Non-pigmented ciliary epithelial cell (primary cell): ENCODE measurements around the gene GTF3C1.

Experiments
- DNase-seq: peaks from one replicate; pipeline ENCODE4 v3.0.0-alpha.2; 2010; ENCODE audit warnings: low read depth

The GTF3C1 gene

DNA sequence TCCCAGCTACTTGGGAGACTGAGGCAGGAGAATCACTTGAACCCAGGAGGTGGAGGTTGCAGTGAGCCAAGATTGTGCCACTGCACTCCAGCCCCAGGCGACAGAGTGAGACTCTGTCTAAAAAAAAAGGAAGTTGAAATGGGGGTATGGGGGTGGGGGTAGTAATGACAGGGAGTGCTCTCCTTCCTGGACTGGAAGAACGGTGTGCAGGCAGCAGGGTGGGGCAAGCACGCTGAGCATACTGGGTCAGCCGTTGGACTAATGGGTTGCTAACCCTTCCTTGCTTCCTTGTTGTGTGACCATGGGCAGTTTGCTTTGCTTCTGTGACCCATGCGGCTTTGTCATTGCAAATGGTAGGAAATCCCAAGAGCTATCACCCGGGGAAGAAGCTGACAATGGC is 16.7 kb upstream of the GTF3C1 start:
- DNase-seq = no peak

DNA sequence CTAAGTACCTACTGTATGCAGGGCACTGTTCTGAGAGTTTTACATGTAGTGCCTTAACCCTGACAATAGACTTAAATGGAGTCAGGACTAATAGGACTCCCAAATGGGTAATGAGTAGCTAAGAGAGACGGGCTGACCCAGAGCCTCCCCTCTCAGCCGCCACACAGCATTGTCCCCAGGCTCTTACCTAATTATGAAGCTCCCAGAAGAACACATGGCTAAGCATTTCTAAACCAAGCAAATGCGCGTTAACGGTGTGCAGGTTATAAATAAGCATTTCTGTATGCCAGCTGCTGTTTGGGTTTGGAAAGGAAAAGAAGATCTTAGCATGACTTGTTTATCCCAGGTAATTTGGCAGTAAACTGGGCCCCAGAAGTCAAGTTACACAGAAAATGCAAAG is 14.5 kb upstream of the GTF3C1 start:
- no peak for DNase-seq

DNA sequence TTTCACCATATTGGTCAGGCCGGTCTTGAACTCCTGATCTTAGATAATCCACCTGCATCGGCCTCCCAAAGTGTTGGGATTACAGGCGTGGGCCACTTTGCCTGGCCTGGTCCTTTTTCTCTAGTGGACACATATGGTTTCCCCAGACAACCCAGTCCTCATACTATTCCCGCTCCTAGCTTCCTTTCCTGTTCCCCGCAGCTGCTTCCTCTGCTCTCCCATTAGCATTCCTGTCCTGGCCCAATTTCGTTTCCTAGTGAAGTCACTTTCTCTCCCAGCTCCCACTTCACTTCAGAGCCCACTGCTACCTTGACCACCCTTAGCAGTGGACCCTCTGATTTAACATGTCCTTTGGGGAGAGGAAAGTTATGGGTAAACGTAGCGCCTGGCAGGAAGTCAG is 11.5 kb upstream of the GTF3C1 start:
- DNase-seq = no peak

DNA sequence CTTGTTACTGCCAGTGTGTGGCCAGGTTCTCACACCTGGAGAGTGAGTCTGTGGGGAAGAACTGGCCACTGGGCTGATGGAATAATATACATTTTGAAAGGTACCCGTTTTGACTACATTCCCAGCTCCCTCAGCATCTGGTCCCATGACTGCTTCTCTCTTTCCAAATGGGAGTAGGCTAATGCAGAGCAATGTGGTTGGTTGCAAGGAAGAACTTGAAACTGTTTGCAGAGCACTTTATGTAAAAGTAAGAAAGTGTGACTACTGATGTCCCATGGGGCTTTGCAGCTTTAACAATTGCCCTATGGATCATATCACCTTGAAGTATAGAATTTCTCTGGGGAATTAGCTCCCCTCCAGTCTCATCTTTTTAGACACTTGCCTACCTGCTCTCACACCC is 9.2 kb upstream of the GTF3C1 start:
- no peak for DNase-seq

DNA sequence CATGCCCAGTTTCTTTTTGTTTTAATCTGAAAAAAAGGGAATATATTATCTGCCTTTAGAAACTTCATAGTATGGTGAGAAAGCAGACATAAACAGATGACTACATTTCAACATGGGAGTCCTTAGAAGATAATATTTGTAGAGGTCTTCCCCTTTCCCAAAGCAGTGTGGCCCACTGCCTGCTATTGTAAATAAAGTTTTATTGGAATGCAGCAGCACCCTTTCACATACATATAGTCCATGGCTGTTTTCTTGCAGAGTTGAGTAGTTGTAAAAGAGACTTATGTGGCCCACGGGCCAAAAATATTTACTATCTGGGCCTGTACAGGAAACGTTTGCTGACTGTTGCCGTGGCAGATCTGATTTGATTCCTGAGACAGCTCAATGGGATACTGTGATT is 8.7 kb upstream of the GTF3C1 start:
- no peak for DNase-seq

DNA sequence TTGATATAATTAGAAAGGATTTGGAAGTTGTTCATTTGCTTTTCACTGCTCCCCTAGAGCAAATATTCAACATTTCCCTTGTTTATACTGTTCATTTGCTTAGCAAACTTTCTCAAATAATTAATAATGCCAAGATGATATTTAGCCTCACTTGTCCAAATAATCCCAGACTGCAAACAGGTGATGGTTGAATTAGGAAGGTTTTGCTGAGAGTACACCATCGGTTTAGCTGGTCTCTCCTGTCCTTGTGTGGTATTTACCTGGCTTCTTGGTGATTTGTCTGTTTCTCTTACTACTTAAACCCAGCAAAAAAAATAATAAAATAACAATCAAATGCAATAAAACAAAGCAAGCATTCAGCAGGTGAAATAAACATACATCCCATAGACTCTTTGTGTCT is 6.8 kb upstream of the GTF3C1 start:
- no peak for DNase-seq

DNA sequence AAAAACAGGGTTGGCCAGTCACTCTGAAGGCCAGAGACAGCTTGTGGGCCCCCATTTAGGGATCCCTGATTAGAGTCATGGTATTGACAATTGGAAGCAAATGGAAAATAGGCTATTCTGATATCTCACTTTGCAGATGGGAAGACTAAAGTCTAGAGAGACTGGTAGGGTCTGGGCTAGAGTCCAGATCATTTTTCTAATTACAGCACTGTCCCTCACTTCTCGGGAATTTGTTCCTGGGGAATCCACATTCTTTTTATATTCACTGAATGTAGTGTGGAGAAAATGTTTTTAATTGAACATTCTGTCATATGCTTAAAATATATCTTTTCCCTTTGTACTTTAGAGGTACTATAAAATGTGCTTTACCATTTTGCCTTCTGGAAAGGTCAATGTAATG is 1.3 kb upstream of the GTF3C1 start:
- DNase-seq = no peak

DNA sequence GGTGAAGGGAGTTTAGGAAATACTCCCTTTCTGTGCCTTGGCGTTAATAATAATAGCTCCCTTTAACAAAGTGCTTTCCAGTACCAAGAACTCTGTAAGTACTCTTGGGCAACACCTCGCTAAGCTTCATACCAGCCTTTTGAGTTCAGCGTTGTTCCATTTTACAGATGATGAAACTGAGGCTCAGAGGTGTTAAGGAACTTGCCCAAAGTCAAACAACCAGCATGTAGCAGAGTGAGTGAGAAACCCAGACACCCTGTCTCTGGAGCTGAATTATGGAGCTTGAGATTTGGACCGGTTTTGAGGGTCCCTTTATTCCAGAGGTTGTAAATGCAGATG is 838 bp upstream of the GTF3C1 start:
- DNase-seq = no peak

DNA sequence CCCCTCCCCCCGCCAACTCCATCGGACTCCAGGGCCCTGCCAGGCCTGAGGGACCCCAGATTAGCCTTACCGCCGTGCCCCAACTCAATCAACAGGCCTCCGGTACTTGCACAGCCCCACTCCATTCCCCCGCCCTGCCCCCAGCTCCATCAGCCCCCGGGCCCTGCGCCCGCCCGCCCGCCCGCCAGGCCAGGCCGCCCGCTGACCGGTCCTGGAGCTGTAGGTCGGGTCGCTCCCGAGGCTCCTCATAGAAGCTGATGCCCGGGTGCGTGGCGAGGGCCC is 308 bp downstream of the GTF3C1 start:
- no peak for DNase-seq

DNA sequence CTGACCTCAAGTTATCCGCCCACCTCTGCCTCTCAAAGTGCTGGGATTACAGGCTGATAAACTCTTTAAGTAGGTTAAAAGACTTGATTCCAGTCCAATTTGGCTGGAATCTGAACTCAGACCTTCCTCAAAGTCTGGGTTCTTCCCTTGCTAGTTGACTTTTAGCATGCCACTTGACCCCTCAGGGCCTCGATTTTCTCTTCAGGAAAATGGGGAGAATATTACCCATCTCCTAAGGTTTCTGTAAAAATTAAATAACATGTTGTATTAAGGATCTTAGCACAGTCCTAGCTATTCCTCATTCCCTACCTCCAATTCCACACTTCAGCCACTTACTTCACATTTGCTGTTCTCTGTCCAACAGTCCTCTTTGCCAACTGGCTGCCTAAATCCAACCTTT is 1.9 kb downstream of the GTF3C1 start:
- no peak for DNase-seq

DNA sequence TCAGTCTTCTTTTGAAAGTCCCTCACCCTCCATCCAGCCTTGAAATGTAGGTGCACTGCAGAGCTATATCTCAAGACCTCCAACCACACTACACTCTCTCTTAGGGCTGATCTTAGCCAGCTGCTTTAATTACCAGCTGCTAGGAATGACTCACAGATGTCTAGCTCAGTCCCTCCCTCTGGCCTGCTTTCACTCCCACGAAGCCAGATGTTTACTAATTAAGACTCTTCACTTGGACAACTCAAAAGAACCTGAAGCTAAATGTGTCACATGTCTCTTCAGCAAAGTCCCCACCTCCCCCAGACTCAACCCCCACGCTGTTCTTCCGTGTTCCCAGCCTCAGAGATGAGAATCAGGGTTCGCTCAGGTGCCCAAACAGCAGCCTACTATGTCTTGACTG is 2.6 kb downstream of the GTF3C1 start:
- DNase-seq = peak; percentile 49

DNA sequence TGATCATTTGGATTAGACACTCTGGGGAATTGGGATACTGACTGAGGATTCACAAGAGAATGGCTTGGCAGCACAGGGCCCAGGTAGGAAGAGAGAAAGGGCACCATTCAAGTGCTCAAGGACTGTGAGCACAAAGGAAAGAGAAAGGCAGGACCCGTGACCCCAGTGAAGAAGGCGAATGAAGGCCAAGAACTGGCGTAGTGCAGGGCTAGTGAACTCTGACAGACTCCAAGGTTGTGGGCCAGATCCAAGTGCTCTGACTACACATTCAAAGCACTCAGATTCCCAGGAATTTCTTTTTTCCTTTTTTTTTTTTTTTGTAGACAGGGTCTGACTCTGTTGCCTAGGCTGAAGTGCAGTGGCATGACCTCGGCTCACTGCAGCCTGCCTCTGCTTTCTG is 5.0 kb downstream of the GTF3C1 start:
- DNase-seq = no peak

DNA sequence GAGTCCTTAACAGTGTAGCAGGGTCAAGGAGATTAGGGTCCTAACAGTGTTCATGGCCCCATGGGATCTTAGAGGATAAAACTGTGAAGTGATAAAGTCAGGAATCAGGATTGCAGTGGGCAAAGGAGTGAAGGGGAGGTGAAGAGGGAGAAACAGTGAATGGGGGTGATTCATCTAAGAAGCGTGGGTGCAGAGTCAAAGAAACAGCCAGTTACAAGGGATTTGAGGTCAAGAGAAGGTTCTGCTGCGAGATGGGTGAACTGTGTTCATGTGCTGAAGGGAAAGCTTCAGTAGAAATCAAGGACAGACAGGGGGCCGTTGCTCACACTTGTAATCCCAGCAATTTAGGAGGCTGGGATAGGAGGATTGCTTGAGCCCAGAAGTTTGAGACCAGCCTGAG is 5.9 kb downstream of the GTF3C1 start:
- no peak for DNase-seq

DNA sequence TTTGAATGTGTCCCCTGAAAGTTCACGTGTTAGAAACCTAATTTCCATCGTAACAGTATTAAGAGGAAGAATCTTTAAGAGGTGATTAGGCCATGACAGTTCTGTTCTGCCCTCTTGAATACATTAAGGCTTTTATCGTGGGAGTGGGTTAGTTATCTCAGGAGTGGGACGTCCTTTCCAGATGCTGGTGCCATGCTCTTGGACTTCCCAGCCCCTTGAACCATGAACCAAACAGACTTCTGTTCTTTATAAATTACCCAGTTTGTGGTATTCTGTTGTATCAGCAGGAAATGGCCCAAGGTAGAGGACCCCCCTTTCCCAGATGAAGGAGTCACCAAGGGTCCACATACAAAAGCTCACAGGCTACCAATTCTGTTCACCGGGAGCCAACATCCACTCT is 10.1 kb downstream of the GTF3C1 start:
- no peak for DNase-seq

DNA sequence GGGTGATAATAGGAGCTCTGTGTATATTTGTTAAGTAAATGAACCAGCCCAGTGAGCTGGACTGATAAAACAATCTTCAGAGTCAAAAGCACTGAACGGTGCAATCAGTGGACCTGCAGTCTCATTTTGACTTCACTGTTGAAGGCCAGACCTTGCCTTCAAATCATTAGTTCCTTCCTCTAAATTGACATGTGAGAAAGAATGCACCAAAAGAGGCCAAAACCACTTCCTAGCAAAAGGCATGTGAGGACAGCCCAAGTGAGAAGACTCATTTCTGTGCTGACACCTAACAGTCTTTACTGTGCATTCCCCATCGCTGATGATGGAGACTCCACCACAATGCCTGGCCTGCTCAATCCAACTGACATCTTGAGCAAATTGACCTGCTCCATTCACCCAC is 10.6 kb downstream of the GTF3C1 start:
- no peak for DNase-seq

DNA sequence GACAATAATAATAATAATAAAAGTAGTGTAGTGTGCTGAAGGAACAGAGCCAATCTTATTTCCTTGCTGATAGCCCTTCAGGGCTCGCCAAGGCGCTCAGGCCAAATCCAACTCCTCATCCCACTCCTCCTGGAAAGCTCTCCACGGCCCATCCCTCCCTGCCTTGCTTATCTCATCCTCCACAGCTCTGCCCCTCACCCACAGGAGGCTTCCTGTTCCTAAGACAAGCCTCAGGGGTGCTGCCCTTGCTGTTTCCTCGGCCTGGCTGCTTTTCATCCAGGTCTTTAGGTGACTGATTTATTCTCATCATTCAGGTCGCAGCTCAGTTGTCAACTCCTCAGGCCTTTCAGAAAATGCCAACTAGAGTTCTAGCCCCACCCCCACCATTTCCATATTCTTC is 11.2 kb downstream of the GTF3C1 start:
- DNase-seq = no peak

DNA sequence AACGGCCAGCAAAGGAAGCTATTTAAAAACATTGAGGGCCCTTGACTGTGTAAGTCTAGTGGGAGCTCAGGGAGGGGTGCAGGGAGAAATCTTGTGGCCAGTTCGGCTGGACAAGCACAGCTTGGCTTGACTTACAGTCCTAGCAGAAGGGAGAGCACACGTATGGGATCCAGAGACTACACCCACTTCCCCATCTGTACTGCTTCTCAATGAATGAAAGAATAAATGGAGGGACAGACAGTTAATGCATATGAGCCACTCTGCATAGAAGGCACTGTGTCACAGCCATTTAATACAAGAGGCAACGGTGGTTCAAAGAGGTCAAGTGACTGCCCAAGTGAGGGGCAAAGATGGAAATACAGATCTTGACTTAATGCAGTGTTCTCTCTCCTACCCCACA is 15.5 kb downstream of the GTF3C1 start:
- no peak for DNase-seq

DNA sequence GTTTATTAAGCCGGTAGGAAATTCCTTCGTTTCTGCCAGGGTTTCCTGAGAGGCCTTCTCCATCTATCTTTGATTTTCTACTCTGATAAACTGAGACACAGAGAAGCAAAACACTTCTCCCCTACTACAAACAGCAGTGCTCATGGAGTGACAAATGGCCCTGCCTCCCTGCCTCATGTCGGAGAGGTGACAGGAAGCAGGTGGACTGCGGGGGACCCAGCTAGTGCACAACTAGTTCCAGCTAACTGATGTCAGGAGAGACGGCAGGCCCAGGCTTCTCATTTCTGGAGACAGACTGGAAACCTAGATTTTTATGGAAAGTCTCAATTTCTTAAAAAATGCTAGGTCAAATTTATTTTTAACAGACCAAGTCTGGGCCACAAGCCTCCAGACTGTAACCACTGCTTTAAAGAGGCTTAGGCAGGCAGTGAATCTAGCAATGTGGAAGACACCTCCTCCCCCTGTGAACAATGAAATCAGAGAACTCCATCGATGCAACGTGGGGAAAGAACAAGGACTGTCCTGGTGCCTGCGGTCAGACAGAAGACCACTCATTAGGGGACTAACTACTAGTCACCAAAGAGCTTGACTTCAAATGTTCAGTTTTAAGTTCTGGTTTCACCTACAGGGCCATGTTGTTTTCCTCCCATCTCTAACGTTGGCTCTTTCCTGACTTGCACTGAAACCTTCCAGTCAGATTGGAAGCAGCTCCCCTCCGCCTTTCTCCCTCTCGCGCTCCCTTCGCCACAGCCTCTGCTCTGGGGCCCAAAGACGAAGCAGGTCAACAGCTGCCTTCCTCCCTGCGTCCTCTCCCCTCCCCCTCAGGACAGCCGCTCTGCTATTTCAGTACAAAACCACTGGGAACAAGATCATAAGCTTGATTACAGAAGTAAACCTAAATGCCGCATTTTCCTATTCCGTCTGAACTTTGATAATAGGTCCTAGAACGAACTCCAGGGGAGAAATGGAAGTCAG is 17.6 kb downstream of the GTF3C1 start:
- no peak for DNase-seq

DNA sequence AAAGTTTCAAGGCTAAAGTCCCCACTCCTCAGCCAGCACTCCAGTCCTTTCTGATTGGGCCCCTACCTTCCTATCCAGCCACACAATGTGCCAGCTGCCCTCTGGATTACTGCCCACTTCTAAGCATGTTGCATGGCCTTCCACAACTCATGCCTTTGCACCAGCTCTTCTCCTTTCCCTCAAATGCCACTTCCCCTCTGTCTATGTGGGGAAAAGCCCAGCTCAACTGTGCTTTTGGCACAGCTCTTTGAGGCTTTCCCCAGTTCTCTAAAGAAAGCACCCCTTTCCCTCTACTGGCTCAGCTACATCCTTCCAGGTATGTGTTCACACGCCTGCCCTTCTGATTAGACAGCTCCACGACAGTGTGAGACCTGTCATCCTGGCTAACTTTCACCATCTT is 18.5 kb downstream of the GTF3C1 start:
- DNase-seq = no peak

DNA sequence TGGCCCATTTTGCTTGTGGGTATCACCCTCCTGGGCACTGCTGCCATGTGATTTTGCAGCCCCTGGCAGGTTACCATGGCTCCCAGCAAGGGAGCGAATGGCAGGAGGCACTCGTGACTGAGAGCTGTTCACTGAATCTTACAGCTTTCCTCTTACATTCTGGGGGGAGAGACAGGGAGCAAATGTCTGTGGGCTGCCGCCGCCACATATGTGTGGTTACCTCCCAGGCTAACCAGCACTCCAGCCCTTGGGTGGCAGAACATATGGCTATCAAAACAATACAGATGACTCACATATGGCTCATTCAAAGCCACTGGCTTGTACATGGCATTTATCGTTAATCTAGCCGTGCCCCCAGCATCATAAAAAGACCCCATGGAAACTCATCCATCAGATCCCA is 19.8 kb downstream of the GTF3C1 start:
- DNase-seq = peak; percentile 40

DNA sequence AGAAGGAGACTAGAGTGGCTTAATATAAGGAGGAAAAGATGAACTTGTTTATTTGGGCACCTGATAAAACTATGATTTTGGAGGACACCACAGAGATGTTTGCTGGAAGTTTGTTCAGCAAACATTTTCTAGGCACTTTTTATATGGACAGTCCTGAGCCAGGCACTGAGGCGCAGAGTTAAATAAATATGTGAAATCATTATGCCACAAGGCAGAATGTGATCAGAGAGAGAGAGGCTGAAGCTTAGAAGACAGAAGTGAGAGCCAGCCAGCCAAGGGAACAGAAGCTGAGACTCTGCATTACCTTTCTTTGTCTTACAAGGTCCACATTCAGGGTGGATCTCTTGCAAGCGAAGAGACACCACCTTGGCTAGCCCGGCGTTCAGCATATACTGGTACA is 21.4 kb downstream of the GTF3C1 start:
- no peak for DNase-seq

DNA sequence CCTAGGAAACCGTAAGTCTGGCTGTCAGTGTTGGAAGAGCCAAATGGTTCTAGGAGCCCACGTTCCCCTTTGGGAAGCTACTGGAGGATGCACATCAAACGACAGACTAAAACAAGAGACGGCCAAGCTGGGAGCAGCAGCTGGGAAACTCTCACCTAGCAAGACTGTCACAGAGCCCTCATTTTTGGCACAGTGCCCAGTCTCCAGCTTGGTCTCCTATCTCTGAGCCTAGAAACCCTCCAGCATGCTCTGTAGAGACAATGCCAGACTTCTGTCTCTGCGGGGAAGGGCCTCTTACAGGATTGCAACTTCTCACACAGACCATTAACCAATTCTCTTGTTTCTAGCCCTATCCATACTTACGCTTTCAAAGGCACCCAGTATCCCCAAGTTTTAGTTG is 23.5 kb downstream of the GTF3C1 start:
- DNase-seq = no peak

DNA sequence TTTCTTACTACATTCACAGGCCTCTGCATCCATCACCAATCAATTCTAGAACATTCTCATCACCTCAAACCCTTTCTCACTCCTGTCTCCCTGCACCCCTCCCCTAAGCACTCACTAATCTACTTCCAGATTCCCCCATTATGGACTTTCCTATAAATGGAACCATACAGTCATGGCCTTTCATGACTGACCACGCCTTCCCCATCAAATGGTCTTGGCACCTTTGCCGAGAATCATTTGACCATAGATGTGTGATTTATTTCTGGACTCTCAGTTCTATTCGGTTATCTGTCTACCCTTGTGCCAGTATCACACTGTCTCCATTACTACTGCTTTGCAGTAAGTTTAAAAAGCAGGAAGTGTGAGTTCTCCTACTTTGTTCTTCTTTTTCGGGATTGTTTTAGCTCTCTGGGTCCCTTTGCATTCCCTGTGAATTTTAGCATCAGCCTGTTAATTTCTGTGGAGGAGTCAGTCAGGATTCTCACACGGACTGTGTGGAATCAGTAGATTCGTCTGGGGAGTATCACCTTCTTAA is 27.5 kb downstream of the GTF3C1 start:
- DNase-seq = no peak

DNA sequence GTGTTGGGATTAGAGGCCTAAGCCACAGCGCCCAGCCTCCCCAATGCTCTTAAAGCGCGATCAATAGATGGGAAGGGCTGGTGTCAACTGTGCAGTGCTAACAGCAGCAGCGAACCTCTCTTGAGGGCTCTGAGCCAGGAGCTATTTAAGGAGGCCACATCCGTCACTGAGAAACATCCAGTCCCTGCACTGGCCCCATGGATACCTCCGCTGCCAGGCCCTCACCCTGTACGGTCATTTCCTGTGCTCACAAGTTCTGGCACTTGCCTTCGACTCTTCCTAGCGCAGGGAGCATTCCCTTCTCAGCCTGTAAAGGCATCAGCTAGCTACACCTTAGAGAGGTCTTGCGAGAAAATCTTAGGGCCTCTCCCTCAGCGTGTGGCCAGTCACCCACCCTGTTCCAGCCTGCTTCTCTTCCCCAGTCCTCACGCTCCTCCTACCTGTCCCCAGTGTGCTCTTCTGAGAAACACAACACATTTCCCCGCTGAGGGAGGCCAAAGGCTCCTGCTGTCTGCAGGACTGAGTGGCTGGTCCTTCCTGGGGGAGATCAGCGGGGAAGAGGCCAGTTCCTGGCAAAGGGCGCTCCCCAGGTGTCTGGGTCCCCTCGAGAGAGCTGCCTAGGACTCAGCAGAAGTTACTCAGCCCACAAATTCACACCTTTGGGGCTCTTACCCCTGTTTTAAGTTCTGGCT is 28.6 kb downstream of the GTF3C1 start:
- no peak for DNase-seq
